Measurements from ENCODE around the gene DSG4. TPM values are rescaled to one million over a fixed set of nuclear protein-coding genes. Genes with fewer than 3 reads are reported as not detected.

The DSG4 gene
- not detected in 2 replicates for total RNA-seq

GRCh38 chr18:31376477-31376876 lies at the start of gene DSG4:
TSS of gene DSG4 (plus strand) at chr18:31376777. CDS start at chr18:31376912, 135 bp downstream.

GRCh38 chr18:31447530-31448191 lies 71.1 kb downstream of the DSG4 start, which contains the start of gene DSG3:
TSS of gene DSG3 (plus strand) at chr18:31447741. CDS start at chr18:31447878, 137 bp downstream.

Other genes with a start within 250 kb of the DSG4 start
- under 0.01 TPM in 1 of 2 replicates, not detected in the other for gene DSC1, start 213.9 kb upstream of the DSG4 start, total RNA-seq
- 0.21 and 0.72 TPM in 2 replicates for gene DSG1, start 58.6 kb upstream of the DSG4 start, total RNA-seq
- 215 and 390 TPM in 2 replicates for gene DSG3, start 71.0 kb downstream of the DSG4 start, total RNA-seq
- gene DSG2, start 121.4 kb downstream of the DSG4 start, total RNA-seq: 136 and 189 TPM in 2 replicates
- not detected in 2 replicates for gene TTR, start 215.1 kb downstream of the DSG4 start, total RNA-seq